22Rv1 (cell line): ENCODE measurements around the gene PACRG.
"Not testable (repeated sequence)": the region's sequence is repeated elsewhere in the genome, so short reads cannot be mapped to it uniquely, and the experiment has no call there.

Source experiments
- H3K27ac ChIP-seq: fragments of 450-650 bp; 2 replicates; pipeline ENCODE4 v1.5.1; 2017
- ZFX ChIP-seq: fragments of 450-650 bp; IDR thresholded peaks from 2 replicates; pipeline ENCODE4 v1.6.1; 2017; ENCODE audit warnings: antibody characterized with exemption, borderline replicate concordance
- TF ChIP-seq, protein P1 (sequence below): fragments of 450-650 bp; IDR thresholded peaks from 2 replicates; pipeline ENCODE4 v1.5.1; 2017; ENCODE audit warnings: mild to moderate bottlenecking

The PACRG gene

GRCh38 chr6:163309491-163310026 lies 581.8 kb downstream of the PACRG start:
- no peak for TF ChIP-seq ZFX
- TF ChIP-seq, protein P1, sequence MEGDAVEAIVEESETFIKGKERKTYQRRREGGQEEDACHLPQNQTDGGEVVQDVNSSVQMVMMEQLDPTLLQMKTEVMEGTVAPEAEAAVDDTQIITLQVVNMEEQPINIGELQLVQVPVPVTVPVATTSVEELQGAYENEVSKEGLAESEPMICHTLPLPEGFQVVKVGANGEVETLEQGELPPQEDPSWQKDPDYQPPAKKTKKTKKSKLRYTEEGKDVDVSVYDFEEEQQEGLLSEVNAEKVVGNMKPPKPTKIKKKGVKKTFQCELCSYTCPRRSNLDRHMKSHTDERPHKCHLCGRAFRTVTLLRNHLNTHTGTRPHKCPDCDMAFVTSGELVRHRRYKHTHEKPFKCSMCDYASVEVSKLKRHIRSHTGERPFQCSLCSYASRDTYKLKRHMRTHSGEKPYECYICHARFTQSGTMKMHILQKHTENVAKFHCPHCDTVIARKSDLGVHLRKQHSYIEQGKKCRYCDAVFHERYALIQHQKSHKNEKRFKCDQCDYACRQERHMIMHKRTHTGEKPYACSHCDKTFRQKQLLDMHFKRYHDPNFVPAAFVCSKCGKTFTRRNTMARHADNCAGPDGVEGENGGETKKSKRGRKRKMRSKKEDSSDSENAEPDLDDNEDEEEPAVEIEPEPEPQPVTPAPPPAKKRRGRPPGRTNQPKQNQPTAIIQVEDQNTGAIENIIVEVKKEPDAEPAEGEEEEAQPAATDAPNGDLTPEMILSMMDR: no peak
- H3K27ac ChIP-seq: no peak overlapping the region

DNA sequence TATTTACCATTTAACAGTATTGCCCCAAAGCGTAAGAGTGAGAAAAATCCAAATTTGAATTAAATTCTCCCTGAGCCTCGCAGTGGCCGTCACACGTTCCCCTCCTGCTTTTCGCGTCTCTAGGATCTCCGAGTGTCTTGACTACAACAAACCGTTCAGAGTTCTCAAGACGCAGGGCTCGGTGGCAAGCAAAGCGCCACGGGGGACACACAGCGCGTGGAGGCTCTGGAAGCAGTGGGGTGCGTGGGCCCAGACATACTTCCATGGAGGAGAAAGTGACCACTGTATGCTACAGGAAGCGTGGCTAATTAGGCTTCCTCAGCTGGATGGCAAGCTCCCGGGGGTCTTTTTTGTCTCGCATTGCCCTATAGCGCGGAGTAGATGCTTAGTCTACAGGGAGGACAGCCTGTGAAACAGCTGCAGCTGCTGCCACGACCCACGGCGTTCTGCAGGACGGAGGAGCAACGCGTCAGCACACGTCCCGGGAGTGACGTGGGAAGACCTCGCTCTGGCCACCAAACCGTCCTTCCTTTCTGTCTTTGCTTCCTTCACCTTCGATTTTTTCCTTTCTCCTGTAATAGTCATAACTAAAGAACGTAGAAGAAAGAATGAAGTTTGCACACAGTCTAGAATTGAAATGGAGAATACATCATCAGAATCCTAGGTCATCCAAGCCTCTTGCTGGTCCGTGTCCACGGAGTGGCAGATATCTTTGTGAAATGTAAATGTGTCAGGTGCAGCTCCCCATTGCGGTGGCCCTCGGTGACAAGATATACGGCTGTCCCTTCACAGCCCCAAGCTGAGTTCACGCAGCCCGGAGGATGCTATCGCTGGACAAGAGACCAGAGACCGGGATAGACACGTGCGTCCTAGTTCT lies 582.6 kb downstream of the PACRG start:
- TF ChIP-seq, protein P1: no peak
- TF ChIP-seq ZFX: no peak
- no peak overlapping the region for H3K27ac ChIP-seq

GRCh38 chr6:163310973-163311383 lies 583.2 kb downstream of the PACRG start:
- H3K27ac ChIP-seq: no peak overlapping the region
- TF ChIP-seq ZFX: no peak
- TF ChIP-seq, protein P1: no peak

DNA sequence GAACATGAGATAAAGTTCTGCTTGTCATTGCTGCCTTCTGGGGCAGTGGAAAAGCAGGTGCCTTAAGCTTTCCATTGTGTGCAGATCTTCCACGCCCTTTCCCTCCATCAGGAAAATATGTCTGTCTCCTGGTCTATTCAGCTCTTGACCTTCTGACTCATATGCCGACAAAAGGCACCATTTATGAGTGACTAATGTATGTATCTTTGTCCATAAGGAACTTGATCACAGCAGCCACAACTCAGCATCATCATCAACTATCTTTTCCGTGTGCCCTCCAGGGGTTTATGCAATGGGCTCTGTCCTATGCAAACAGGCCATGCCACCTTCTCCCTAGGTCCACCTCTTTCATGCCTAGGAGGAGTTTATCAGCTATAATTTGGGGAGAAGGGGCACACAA lies 584.1 kb downstream of the PACRG start:
- TF ChIP-seq, protein P1: no peak
- TF ChIP-seq ZFX: no peak
- H3K27ac ChIP-seq: no peak overlapping the region

DNA sequence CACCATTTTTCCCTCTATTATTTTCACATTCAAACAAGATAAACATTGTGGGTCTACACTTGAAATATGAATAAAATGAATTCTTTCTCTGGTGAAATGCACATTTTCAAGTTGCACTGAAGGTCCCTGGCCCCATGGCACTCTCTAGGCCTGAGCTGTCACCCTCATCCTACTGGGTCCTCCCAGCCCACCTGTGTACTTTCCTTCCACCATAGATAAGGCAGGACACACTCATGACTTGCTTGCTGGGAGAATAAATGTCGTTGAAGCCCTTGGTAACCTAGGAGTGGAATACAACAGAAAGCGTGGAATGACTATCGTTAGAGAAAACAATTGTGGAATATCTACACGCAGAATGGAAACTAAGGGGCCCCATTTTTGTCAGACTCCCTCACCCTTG lies 585.8 kb downstream of the PACRG start:
- TF ChIP-seq ZFX: no peak
- TF ChIP-seq, protein P1: no peak
- no peak overlapping the region for H3K27ac ChIP-seq

DNA sequence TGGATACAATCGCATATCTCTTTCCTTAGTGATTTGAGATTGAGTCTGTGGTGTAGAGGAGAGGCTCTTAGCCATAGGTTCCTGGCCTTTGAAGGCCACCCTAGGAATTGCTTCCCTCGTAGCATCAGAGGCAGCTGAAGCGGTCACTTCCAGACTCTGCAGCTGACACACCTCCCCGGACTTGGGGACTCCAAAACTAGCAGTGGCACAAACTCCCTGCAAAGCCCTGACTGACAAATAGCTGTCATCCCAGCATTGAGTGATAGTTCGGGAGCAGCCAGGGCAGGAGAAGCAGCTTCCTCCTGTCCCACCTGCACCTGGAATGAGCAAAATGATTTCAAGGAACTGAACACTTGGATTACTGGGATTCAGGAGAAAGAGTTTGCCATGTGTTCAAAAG lies 586.2 kb downstream of the PACRG start:
- H3K27ac ChIP-seq: no peak overlapping the region
- TF ChIP-seq ZFX: no peak
- TF ChIP-seq, protein P1: no peak

GRCh38 chr6:163314791-163315470 lies 587.2 kb downstream of the PACRG start:
- H3K27ac ChIP-seq: no peak overlapping the region
- no peak for TF ChIP-seq ZFX
- TF ChIP-seq, protein P1: no peak

DNA sequence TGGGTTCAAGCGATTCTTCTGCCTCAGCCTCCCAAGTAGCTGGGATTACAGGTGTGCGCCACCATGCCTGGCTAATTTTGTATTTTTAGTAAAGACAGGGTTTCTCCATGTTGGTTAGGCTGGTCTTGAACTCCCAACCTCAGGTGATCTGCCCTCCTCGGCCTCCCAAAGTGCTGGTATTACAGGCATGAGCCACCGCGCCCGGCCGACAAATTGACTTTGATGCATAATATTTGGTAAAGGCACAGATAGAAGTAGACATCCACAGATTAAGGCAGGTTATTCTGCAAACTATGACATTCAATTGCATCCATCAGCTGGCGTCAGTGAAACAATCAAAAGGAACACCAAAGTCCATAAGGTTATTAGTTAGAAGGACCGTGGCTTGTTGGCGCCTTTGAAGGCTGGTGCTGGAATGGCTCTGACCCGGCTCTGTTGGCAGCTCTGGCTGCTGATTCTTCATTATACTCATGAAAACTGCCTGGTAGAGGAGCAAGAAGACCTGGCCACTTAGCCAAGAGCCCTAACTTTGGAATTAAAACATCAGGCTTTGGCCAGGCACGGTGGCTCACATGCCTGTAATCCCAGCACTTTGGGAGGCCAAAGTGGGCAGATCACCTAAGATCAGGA lies 589.2 kb downstream of the PACRG start:
- H3K27ac ChIP-seq: not testable (repeated sequence)
